HEK293 (cell line): ENCODE data around the gene EMC9.

ENCODE experiments used
- EGR2 ChIP-seq: fragments of 450-650 bp; formaldehyde crosslinking; IDR thresholded peaks from 2 replicates; pipeline ENCODE4 v1.5.1; 2016; ENCODE audit warnings: low read depth, missing biosample characterization, missing genetic modification characterization
- IKZF3 ChIP-seq: fragments of 450-650 bp; IDR thresholded peaks from 2 replicates; pipeline ENCODE4 v1.5.0; 2018; ENCODE audit warnings: missing biosample characterization, mild to moderate bottlenecking, missing genetic modification characterization, moderate library complexity
- KLF10 ChIP-seq: fragments of 450-650 bp; IDR thresholded peaks from 2 replicates; pipeline ENCODE4 v1.5.1; 2018; ENCODE audit warnings: missing biosample characterization, mild to moderate bottlenecking, missing genetic modification characterization
- KLF8 ChIP-seq: fragments of 450-650 bp; formaldehyde crosslinking; IDR thresholded peaks from 2 replicates; pipeline ENCODE4 v1.5.1; 2016; ENCODE audit warnings: missing biosample characterization, missing genetic modification characterization
- MEIS1 ChIP-seq: sonication (generic); formaldehyde crosslinking; IDR thresholded peaks from 2 replicates; pipeline ENCODE4 v1.8.1; 2022; ENCODE audit warnings: missing genetic modification reagents, mild to moderate bottlenecking, borderline replicate concordance
- SP2 ChIP-seq: fragments of 450-650 bp; formaldehyde crosslinking; IDR thresholded peaks from 2 replicates; pipeline ENCODE4 v1.5.1; 2016; ENCODE audit warnings: missing biosample characterization, missing genetic modification characterization
- SP3 ChIP-seq: fragments of 450-650 bp; formaldehyde crosslinking; IDR thresholded peaks from 2 replicates; pipeline ENCODE4 v1.5.1; 2016; ENCODE audit warnings: missing biosample characterization, missing genetic modification characterization
- ZBTB17 ChIP-seq: fragments of 450-650 bp; formaldehyde crosslinking; IDR thresholded peaks from 2 replicates; pipeline ENCODE4 v1.5.1; 2016; ENCODE audit warnings: missing biosample characterization, missing genetic modification characterization
- ZBTB21 ChIP-seq: fragments of 450-650 bp; formaldehyde crosslinking; IDR thresholded peaks from 2 replicates; pipeline ENCODE4 v1.5.1; 2017; ENCODE audit warnings: missing biosample characterization, missing genetic modification characterization
- ZBTB48 ChIP-seq: fragments of 450-650 bp; formaldehyde crosslinking; IDR thresholded peaks from 2 replicates; pipeline ENCODE4 v1.5.1; 2016; ENCODE audit warnings: missing biosample characterization, missing genetic modification characterization
- ZFP41 ChIP-seq: fragments of 450-650 bp; formaldehyde crosslinking; IDR thresholded peaks from 2 replicates; pipeline ENCODE4 v1.5.1; 2016; ENCODE audit warnings: missing biosample characterization, missing genetic modification characterization, borderline replicate concordance
- ZNF174 ChIP-seq: fragments of 450-650 bp; formaldehyde crosslinking; IDR thresholded peaks from 2 replicates; pipeline ENCODE4 v1.5.0; 2017; ENCODE audit warnings: missing biosample characterization, mild to moderate bottlenecking, missing genetic modification characterization
- ZNF24 ChIP-seq: fragments of 450-650 bp; formaldehyde crosslinking; IDR thresholded peaks from 2 replicates; pipeline ENCODE4 v1.5.1; 2016; ENCODE audit warnings: missing biosample characterization, missing genetic modification characterization
- ZNF391 ChIP-seq: fragments of 450-650 bp; formaldehyde crosslinking; IDR thresholded peaks from 2 replicates; pipeline ENCODE4 v1.5.1; 2016; ENCODE audit warnings: low read depth, missing biosample characterization, missing genetic modification characterization, borderline replicate concordance
- ZNF48 ChIP-seq: fragments of 450-650 bp; formaldehyde crosslinking; IDR thresholded peaks from 2 replicates; pipeline ENCODE4 v1.5.1; 2016; ENCODE audit warnings: missing biosample characterization, missing genetic modification characterization
- ZNF610 ChIP-seq: fragments of 450-650 bp; formaldehyde crosslinking; IDR thresholded peaks from 2 replicates; pipeline ENCODE4 v1.5.1; 2016; ENCODE audit warnings: missing biosample characterization, missing genetic modification characterization, borderline replicate concordance
- ZNF624 ChIP-seq: fragments of 450-650 bp; formaldehyde crosslinking; IDR thresholded peaks from 2 replicates; pipeline ENCODE4 v1.5.1; 2017; ENCODE audit warnings: missing biosample characterization, missing genetic modification characterization
- ZNF629 ChIP-seq: fragments of 450-650 bp; formaldehyde crosslinking; IDR thresholded peaks from 2 replicates; pipeline ENCODE4 v1.5.1; 2017; ENCODE audit warnings: missing biosample characterization, missing genetic modification characterization
- ZNF76 ChIP-seq: fragments of 450-650 bp; formaldehyde crosslinking; IDR thresholded peaks from 2 replicates; pipeline ENCODE4; 2016; ENCODE audit warnings: low read depth, missing biosample characterization, missing genetic modification characterization, borderline replicate concordance
- ZXDB ChIP-seq: fragments of 450-650 bp; formaldehyde crosslinking; IDR thresholded peaks from 2 replicates; pipeline ENCODE4 v1.5.1; 2016; ENCODE audit warnings: missing biosample characterization, missing genetic modification characterization
- TF ChIP-seq, protein P1 (sequence below): fragments of 450-650 bp; formaldehyde crosslinking; IDR thresholded peaks from 2 replicates; pipeline ENCODE4 v1.5.1; 2017; ENCODE audit warnings: missing biosample characterization, missing genetic modification characterization
- TF ChIP-seq, protein P2 (sequence below): fragments of 450-650 bp; formaldehyde crosslinking; IDR thresholded peaks from 2 replicates; pipeline ENCODE4 v1.5.1; 2016; ENCODE audit warnings: missing biosample characterization, missing genetic modification characterization
- TF ChIP-seq, protein P3 (sequence below): fragments of 450-650 bp; formaldehyde crosslinking; IDR thresholded peaks from 2 replicates; pipeline ENCODE4 v1.5.1; 2016; ENCODE audit warnings: missing biosample characterization, missing genetic modification characterization
- TF ChIP-seq, protein P4 (sequence below): fragments of 450-650 bp; formaldehyde crosslinking; IDR thresholded peaks from 2 replicates; pipeline ENCODE4 v1.5.1; 2016; ENCODE audit warnings: missing biosample characterization, missing genetic modification characterization
- TF ChIP-seq, protein P5 (sequence below): IDR thresholded peaks from 2 replicates; pipeline ENCODE4 v1.6.1; 2011; ENCODE audit warnings: mild to moderate bottlenecking, low read depth, low read length, borderline replicate concordance
- TF ChIP-seq, protein P6 (sequence below): fragments of 450-650 bp; formaldehyde crosslinking; optimal IDR thresholded peaks from 2 replicates; pipeline ENCODE3; 2016; ENCODE audit warnings: missing biosample characterization, mild to moderate bottlenecking, missing genetic modification characterization

The EMC9 gene

DNA sequence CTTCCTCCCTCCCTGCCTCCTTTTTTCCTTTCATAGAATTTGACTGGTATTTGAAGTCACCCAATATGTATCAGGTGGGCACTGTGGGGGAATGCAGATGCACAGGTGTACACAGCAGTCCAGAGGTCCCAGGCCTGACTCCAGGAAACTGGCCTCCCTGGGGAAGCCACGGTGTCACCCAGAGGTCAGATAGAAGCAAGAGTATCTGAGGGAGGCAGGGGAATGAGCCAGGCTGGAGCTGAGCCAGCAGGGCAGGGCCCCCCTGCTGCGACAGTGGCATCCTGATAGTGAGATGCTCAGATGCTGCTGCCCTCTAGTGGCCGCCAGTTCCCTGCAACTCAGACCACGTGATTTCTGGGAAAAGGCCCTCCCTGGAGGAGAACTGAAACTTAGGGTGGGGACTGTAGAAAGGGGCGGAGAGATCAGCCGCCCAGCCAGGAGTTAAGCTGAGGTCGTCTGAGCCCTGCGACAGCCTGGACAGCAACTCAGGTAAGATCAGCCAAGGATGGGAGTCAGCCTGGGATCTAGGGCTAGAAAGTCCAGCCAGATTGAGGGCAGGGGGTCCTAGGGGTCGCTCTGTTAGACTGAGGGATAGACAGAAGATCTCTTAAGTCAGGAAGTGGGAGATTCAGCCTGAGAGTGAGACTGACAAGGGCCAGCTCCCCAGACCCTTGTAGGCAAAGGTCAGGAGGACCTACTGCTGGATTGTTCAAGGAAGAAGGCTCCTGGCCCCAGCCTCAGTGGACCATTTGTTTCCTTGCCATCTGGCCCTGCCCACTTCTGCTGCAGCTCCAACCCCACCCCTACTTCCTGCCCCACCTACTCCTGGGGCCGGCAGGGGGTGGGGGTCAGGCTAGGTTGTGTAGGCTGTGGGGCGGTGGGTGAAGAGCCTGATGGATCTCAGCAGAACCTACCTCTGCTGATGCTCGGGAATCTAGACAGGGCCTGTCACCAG lies 19.7 kb upstream of the EMC9 start, which contains the start of gene IRF9 (continued):
- TF ChIP-seq EGR2 (tag by site-specific recombination): peak; percentile 56
- TF ChIP-seq SP3 (tag by site-specific recombination): peak; percentile 85
- TF ChIP-seq ZNF174 (tag by site-specific recombination): no peak
- TF ChIP-seq, protein P1, sequence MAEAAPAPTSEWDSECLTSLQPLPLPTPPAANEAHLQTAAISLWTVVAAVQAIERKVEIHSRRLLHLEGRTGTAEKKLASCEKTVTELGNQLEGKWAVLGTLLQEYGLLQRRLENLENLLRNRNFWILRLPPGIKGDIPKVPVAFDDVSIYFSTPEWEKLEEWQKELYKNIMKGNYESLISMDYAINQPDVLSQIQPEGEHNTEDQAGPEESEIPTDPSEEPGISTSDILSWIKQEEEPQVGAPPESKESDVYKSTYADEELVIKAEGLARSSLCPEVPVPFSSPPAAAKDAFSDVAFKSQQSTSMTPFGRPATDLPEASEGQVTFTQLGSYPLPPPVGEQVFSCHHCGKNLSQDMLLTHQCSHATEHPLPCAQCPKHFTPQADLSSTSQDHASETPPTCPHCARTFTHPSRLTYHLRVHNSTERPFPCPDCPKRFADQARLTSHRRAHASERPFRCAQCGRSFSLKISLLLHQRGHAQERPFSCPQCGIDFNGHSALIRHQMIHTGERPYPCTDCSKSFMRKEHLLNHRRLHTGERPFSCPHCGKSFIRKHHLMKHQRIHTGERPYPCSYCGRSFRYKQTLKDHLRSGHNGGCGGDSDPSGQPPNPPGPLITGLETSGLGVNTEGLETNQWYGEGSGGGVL (tag by site-specific recombination): no peak
- TF ChIP-seq, protein P2, sequence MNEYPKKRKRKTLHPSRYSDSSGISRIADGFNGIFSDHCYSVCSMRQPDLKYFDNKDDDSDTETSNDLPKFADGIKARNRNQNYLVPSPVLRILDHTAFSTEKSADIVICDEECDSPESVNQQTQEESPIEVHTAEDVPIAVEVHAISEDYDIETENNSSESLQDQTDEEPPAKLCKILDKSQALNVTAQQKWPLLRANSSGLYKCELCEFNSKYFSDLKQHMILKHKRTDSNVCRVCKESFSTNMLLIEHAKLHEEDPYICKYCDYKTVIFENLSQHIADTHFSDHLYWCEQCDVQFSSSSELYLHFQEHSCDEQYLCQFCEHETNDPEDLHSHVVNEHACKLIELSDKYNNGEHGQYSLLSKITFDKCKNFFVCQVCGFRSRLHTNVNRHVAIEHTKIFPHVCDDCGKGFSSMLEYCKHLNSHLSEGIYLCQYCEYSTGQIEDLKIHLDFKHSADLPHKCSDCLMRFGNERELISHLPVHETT (tag by site-specific recombination): peak; percentile 79; the same call in 1 of the 2 replicates
- peak; percentile 50; the same call in 1 of the 2 replicates for TF ChIP-seq ZNF76
- peak; percentile 90 for TF ChIP-seq KLF8 (tag by site-specific recombination)
- TF ChIP-seq KLF10: peak; percentile 67; the same call in 1 of the 2 replicates
- TF ChIP-seq, protein P3, sequence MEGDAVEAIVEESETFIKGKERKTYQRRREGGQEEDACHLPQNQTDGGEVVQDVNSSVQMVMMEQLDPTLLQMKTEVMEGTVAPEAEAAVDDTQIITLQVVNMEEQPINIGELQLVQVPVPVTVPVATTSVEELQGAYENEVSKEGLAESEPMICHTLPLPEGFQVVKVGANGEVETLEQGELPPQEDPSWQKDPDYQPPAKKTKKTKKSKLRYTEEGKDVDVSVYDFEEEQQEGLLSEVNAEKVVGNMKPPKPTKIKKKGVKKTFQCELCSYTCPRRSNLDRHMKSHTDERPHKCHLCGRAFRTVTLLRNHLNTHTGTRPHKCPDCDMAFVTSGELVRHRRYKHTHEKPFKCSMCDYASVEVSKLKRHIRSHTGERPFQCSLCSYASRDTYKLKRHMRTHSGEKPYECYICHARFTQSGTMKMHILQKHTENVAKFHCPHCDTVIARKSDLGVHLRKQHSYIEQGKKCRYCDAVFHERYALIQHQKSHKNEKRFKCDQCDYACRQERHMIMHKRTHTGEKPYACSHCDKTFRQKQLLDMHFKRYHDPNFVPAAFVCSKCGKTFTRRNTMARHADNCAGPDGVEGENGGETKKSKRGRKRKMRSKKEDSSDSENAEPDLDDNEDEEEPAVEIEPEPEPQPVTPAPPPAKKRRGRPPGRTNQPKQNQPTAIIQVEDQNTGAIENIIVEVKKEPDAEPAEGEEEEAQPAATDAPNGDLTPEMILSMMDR (tag by site-specific recombination): peak; percentile 95
- TF ChIP-seq ZNF48: no peak
- peak; percentile 83 for TF ChIP-seq ZNF24
- TF ChIP-seq IKZF3 (tag by site-specific recombination): peak; percentile 88
- TF ChIP-seq ZBTB48: peak; percentile 76
- peak; percentile 89 for TF ChIP-seq ZXDB
- TF ChIP-seq ZBTB17: peak; percentile 92
- TF ChIP-seq ZBTB21: peak; percentile 77
- TF ChIP-seq ZNF629 (tag by site-specific recombination): peak; percentile 86
- TF ChIP-seq, protein P4, sequence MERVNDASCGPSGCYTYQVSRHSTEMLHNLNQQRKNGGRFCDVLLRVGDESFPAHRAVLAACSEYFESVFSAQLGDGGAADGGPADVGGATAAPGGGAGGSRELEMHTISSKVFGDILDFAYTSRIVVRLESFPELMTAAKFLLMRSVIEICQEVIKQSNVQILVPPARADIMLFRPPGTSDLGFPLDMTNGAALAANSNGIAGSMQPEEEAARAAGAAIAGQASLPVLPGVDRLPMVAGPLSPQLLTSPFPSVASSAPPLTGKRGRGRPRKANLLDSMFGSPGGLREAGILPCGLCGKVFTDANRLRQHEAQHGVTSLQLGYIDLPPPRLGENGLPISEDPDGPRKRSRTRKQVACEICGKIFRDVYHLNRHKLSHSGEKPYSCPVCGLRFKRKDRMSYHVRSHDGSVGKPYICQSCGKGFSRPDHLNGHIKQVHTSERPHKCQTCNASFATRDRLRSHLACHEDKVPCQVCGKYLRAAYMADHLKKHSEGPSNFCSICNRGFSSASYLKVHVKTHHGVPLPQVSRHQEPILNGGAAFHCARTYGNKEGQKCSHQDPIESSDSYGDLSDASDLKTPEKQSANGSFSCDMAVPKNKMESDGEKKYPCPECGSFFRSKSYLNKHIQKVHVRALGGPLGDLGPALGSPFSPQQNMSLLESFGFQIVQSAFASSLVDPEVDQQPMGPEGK (tag by site-specific recombination): peak; percentile 87
- TF ChIP-seq ZNF624 (tag by site-specific recombination): no peak
- TF ChIP-seq MEIS1: no peak
- TF ChIP-seq ZNF610 (tag by site-specific recombination): peak; percentile 76; the same call in 1 of the 2 replicates
- TF ChIP-seq ZNF391: peak; percentile 59; the same call in 1 of the 2 replicates
- TF ChIP-seq, protein P5, sequence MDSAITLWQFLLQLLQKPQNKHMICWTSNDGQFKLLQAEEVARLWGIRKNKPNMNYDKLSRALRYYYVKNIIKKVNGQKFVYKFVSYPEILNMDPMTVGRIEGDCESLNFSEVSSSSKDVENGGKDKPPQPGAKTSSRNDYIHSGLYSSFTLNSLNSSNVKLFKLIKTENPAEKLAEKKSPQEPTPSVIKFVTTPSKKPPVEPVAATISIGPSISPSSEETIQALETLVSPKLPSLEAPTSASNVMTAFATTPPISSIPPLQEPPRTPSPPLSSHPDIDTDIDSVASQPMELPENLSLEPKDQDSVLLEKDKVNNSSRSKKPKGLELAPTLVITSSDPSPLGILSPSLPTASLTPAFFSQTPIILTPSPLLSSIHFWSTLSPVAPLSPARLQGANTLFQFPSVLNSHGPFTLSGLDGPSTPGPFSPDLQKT: no peak
- TF ChIP-seq, protein P6, sequence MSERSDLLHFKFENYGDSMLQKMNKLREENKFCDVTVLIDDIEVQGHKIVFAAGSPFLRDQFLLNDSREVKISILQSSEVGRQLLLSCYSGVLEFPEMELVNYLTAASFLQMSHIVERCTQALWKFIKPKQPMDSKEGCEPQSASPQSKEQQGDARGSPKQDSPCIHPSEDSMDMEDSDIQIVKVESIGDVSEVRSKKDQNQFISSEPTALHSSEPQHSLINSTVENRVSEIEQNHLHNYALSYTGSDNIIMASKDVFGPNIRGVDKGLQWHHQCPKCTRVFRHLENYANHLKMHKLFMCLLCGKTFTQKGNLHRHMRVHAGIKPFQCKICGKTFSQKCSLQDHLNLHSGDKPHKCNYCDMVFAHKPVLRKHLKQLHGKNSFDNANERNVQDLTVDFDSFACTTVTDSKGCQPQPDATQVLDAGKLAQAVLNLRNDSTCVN (tag by site-specific recombination): no peak
- no peak for TF ChIP-seq ZFP41 (tag by site-specific recombination)
- TF ChIP-seq SP2 (tag by site-specific recombination): 0 out of 2 replicates have a peak, but pooled peaks have one; percentile 34
